ENCODE measurements around the gene ATAD3A.

DNA sequence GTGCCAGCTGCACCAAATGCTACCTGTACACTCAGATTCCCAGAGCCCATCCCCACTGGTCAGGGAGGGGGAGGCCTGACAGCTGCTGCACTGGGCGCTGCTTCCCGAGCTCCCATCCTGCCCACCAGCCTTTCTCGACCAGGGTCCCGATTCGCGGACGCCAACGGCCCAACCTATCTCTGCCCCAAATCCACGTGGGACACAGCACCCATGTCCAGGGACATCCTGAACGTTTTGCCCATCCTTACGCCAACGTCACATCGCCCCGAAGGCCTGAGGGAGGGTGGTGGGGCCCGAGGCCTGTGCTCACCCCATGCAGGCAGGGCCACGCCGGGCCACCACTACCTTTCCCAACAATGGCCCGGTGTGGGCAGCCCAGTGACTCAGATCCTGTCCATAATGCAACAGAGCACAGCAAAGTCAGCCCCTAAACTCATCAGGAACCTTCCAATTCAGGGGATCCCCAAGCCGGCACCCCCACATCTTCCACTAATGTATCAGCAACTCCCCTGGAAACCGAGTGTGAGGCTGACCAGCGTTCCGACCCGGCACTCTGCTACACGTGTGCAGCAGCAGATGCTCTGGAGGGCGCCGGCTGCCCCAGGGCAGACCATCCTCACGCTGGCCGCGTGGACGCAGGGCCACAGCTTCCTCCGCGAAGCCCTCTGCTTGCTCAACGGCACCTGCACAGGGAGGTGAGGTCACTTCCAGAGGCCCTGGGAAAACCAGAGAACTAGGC is 39.7 kb downstream of the ATAD3A start:
- TF ChIP-seq, protein P1, sequence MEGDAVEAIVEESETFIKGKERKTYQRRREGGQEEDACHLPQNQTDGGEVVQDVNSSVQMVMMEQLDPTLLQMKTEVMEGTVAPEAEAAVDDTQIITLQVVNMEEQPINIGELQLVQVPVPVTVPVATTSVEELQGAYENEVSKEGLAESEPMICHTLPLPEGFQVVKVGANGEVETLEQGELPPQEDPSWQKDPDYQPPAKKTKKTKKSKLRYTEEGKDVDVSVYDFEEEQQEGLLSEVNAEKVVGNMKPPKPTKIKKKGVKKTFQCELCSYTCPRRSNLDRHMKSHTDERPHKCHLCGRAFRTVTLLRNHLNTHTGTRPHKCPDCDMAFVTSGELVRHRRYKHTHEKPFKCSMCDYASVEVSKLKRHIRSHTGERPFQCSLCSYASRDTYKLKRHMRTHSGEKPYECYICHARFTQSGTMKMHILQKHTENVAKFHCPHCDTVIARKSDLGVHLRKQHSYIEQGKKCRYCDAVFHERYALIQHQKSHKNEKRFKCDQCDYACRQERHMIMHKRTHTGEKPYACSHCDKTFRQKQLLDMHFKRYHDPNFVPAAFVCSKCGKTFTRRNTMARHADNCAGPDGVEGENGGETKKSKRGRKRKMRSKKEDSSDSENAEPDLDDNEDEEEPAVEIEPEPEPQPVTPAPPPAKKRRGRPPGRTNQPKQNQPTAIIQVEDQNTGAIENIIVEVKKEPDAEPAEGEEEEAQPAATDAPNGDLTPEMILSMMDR (IDR thresholded peaks at IDR 0.05), result no peak
- TF ChIP-seq POLR2A (IDR thresholded peaks at IDR 0.05) (no peak), EP300 (IDR thresholded peaks at IDR 0.05) (no peak)

All from ovary (tissue), 3 donors.